B cell (primary cell): ENCODE data around the gene ZNF575. TPM values are rescaled to one million over a fixed set of nuclear protein-coding genes. Genes with fewer than 3 reads are reported as not detected.

Experiments
- ATAC-seq: fragments of 200-7000 bp; cut with Tn5 transposase; one replicate; pipeline ENCODE4 v1.10.0; 2021; ENCODE audit warnings: low read depth, mild to moderate bottlenecking, moderate number of reproducible peaks, moderate library complexity
- CTCF ChIA-PET: fragments of 350-600 bp; sonication (Branson Sonifier 250); formaldehyde crosslinking; loops from one replicate; lab custom pipeline; 2021; ENCODE audit warnings: antibody characterized with exemption, inconsistent platforms; lab: Charles Lee
- POLR2A ChIA-PET: fragments of 350-600 bp; sonication (Branson Sonifier 250); formaldehyde crosslinking; loops from one replicate; lab custom pipeline; 2021; ENCODE audit warnings: antibody characterized with exemption; lab: Charles Lee
- DNase-seq: peaks from one replicate; pipeline ENCODE4 v3.0.0; 2013
- H2AFZ ChIP-seq: 2 replicates; pipeline ENCODE4 v1.6.1; 2012; ENCODE audit warnings: mild to moderate bottlenecking, low read depth, low read length; ENCODE audit not compliant: insufficient read depth, poor library complexity, severe bottlenecking
- H3K27ac ChIP-seq, 2 donors: 1 replicate in 1 of 2; 2 replicates in 1 of 2; pipeline ENCODE4 v1.5.1; 2012 to 2013; ENCODE audit warnings: low read length in 2 of 2, mild to moderate bottlenecking in 2 of 2, moderate library complexity in 1 of 2
- H3K27me3 ChIP-seq, 4 experiments: fragments of 200-600 bp in 1 of 4; sonication (generic) in 1 of 4; replicated peaks in 1 of 4; 1 replicate in 2 of 4; 2 replicates in 2 of 4; pipeline versions ENCODE4 v1.6.1 to v1.7.0; 2013 to 2016; ENCODE audit warnings: low read length in 3 of 4, mild to moderate bottlenecking in 2 of 4, mixed read lengths in 1 of 4, moderate library complexity in 1 of 4; ENCODE audit not compliant: insufficient read depth in 4 of 4, control insufficient read depth in 3 of 4; ENCODE audit errors: control extremely low read depth in 1 of 4
- H3K36me3 ChIP-seq, 2 experiments: replicated peaks in 1 of 2; 1 replicate in 1 of 2; 2 replicates in 1 of 2; pipeline versions ENCODE4 v1.6.1 to v1.7.1; 2013; ENCODE audit warnings: low read length in 1 of 2; ENCODE audit not compliant: insufficient read depth in 2 of 2, control insufficient read depth in 1 of 2; ENCODE audit errors: control extremely low read depth in 1 of 2, extremely low read depth in 1 of 2
- H3K4me1 ChIP-seq, 2 donors: fragments of 200-600 bp in 1 of 2; sonication (generic) in 1 of 2; 1 replicate in 1 of 2; 2 replicates in 1 of 2; pipeline versions ENCODE4 v1.5.1 to v1.6.1; 2013 to 2017; ENCODE audit warnings: low read length in 2 of 2; ENCODE audit not compliant: control insufficient read depth in 2 of 2, insufficient read depth in 2 of 2
- H3K4me2 ChIP-seq: replicated peaks from 2 replicates; pipeline ENCODE3; 2012; ENCODE audit warnings: mild to moderate bottlenecking, low read depth, low read length; ENCODE audit not compliant: poor library complexity, severe bottlenecking
- H3K4me3 ChIP-seq, 5 experiments: fragments of 200-600 bp in 1 of 5; sonication (generic) in 1 of 5; 1 replicate in 3 of 5; 2 replicates in 2 of 5; pipeline versions ENCODE4 v1.5.1 to v1.7.0; 2011 to 2016; ENCODE audit warnings: low read length in 4 of 5, mild to moderate bottlenecking in 4 of 5, low read depth in 2 of 5, control low read depth in 1 of 5, moderate library complexity in 1 of 5; ENCODE audit not compliant: insufficient read depth in 1 of 5; ENCODE audit errors: control extremely low read depth in 1 of 5, extremely low read depth in 1 of 5
- H3K79me2 ChIP-seq: fragments of 200-600 bp; sonication (generic); one replicate; pipeline ENCODE4 v1.6.0; 2016; ENCODE audit warnings: low read length; ENCODE audit not compliant: control insufficient read depth, insufficient read depth
- H3K9ac ChIP-seq: fragments of 200-600 bp; sonication (generic); 2 replicates; pipeline ENCODE4 v1.6.1; 2017; ENCODE audit warnings: mild to moderate bottlenecking, low read length, moderate library complexity
- H3K9me3 ChIP-seq, 3 donors: one replicate each; pipeline versions ENCODE4 v1.6.1 to v1.7.1; 2013; ENCODE audit warnings: low read length in 2 of 3; ENCODE audit not compliant: control insufficient read depth in 2 of 3, insufficient read depth in 1 of 3; ENCODE audit errors: control extremely low read depth in 1 of 3
- H4K20me1 ChIP-seq: 2 replicates; pipeline ENCODE4 v1.6.0; 2012; ENCODE audit warnings: mild to moderate bottlenecking, low read length; ENCODE audit not compliant: insufficient read depth, control insufficient read depth, poor library complexity, severe bottlenecking
- H3K27ac Mint-ChIP-seq: one replicate; pipeline ENCODE4 v1.8.0; 2021; ENCODE audit warnings: mixed read lengths
- H3K27me3 Mint-ChIP-seq: one replicate; pipeline ENCODE4 v1.8.0; 2021; ENCODE audit warnings: mixed read lengths
- H3K4me1 Mint-ChIP-seq: one replicate; pipeline ENCODE4 v1.8.0; 2021; ENCODE audit warnings: mixed read lengths
- H3K4me3 Mint-ChIP-seq: one replicate; pipeline ENCODE4 v1.8.0; 2021; ENCODE audit warnings: mixed read lengths
- H3K9me3 Mint-ChIP-seq: one replicate; pipeline ENCODE4 v1.8.0; 2022; ENCODE audit warnings: mixed read lengths; ENCODE audit not compliant: insufficient read depth
- CTCF ChIP-seq: fragments of 200-600 bp; IDR thresholded peaks from one replicate; pipeline ENCODE4 v1.8.0; 2022; ENCODE audit warnings: antibody characterized with exemption, mild to moderate bottlenecking
- EZH2 ChIP-seq: IDR thresholded peaks from 2 replicates; pipeline ENCODE4 v1.6.1; 2012; ENCODE audit warnings: borderline replicate concordance, low read depth, mild to moderate bottlenecking, moderate library complexity, low read length; ENCODE audit not compliant: insufficient read depth, poor library complexity, severe bottlenecking
- WGBS: methylation state at CpG from one replicate; pipeline ENCODE4 v1.1.5; 2013; ENCODE audit warnings: missing lambda C conversion rate; ENCODE audit not compliant: insufficient coverage; 5-methylcytosine and 5-hydroxymethylcytosine counted together
- intact Hi-C: fragments of 100-400 bp; cut with micrococcal nuclease; formaldehyde crosslinking; loops from one replicate; pipeline ENCODE4 v1.10.0; 2022
- polyA plus RNA-seq: library from polyadenylated mRNA; depleted of rRNA; stranded (reverse); fragments of >200 nt; gene quantifications from 2 replicates; pipeline ENCODE4 v1.2.3, GENCODE V29; 2012
- total RNA-seq, 2 donors: library from RNA; stranded (reverse); fragments of 120-200 nt in 1 of 2; gene quantifications; 1 replicate in 1 of 2; 2 replicates in 1 of 2; pipeline versions ENCODE4 v1.2.3 to v1.2.4, GENCODE V29; 2013 to 2022

Gene ZNF575
- total and polyA plus RNA-seq, 2 donors (not counting 1 experiment from before 2014, with no cell fraction given) = 2.3 to 4.0 TPM

GRCh38 chr19:43490759-43491158, 42.2 kb upstream of the ZNF575 start:
- Histone ChIP-seq H3K9ac (no peak overlapping the region), H3K4me2 (no peak overlapping the region), H4K20me1 (no peaks in the 10 kb centered on the region), H3K4me1 (peaks cover 32 to 36% of the 10 kb centered on the region in 2 donors), H3K4me3 (no peak overlapping the region), H3K27ac (no peak overlapping the region), H3K79me2 (no peaks in the 10 kb centered on the region), H3K27me3 (no peaks in the 10 kb centered on the region), H3K9me3 (no peaks in the 10 kb centered on the region), H3K36me3 (peaks cover 0 to 2% of the 10 kb centered on the region in 2 experiments), H2AFZ (no peak overlapping the region)
- Mint-ChIP-seq H3K9me3 (no peaks in the 10 kb centered on the region), H3K27ac (no peak overlapping the region), H3K4me1 (peaks cover 27% of the 10 kb centered on the region), H3K27me3 (no peaks in the 10 kb centered on the region), H3K4me3 (no peak overlapping the region)
- intact Hi-C loops = no loop called here
- ChIA-PET POLR2A (no interaction called here), CTCF (interaction anchor here (1.1 to 1.7 kb wide), 3 partner anchors 11 to 44 kb away, joined by 3 to 4 read pairs (median 3); no protein-coding TSS in a partner anchor)
- no peak for DNase-seq
- TF ChIP-seq EZH2 (no peak), CTCF (no peak)
- WGBS = 95% methylated on average over 4 of the region's 5 CpGs
- ATAC-seq = no peak

- intact Hi-C loops = no loop called here
- H3K4me1 ChIP-seq = no peaks in the 10 kb centered on the region
- Mint-ChIP-seq H3K4me3 (no peak overlapping the region), H3K4me1 (peaks cover under 1% of the 10 kb centered on the region), H3K27me3 (no peaks in the 10 kb centered on the region), H3K27ac (no peak overlapping the region), H3K9me3 (no peaks in the 10 kb centered on the region)
- H3K79me2 ChIP-seq = no peaks in the 10 kb centered on the region
- H3K27ac ChIP-seq = no peak overlapping the region
- POLR2A ChIA-PET = no interaction called here
- CTCF ChIA-PET = interaction anchor here (0.5 to 2.1 kb wide), 2 partner anchors 23 to 48 kb away, joined by 4 to 6 read pairs; no protein-coding TSS in a partner anchor
- no peaks in the 10 kb centered on the region for H4K20me1 ChIP-seq
- TF ChIP-seq CTCF (no peak), EZH2 (no peak)
- ATAC-seq (no peak), DNase-seq (no peak)
- no peak overlapping the region for H2AFZ ChIP-seq
- no peak overlapping the region for H3K4me2 ChIP-seq
- peaks cover 0 to 18% of the 10 kb centered on the region in 2 experiments for H3K36me3 ChIP-seq
- WGBS = 93% methylated on average over 5 of the region's 8 CpGs
- no peak overlapping the region for H3K9ac ChIP-seq
- no peaks in the 10 kb centered on the region for H3K27me3 ChIP-seq
- no peaks in the 10 kb centered on the region for H3K9me3 ChIP-seq
- no peak overlapping the region for H3K4me3 ChIP-seq
Measured at GRCh38 chr19:43495082-43495481, 37.9 kb upstream of the ZNF575 start.
